HEK293 (cell line): ENCODE data around the gene DEDD2.

ENCODE experiments used
- CTCF ChIA-PET: fragments of 350-600 bp; formaldehyde crosslinking; extraction: SDS; loops from one replicate; lab custom pipeline; 2021; ENCODE audit warnings: antibody characterized with exemption; lab: Yijun Ruan, JAX
- POLR2A ChIA-PET: fragments of 300-600 bp; formaldehyde crosslinking; extraction: SDS; loops from one replicate; lab custom pipeline; 2020; ENCODE audit warnings: antibody characterized with exemption, inconsistent platforms; lab: Yijun Ruan, JAX
- H3K27ac ChIP-seq: fragments of 200-500 bp; sonication (Bioruptor generic); 2 replicates; pipeline ENCODE4 v1.5.1; 2014; ENCODE audit warnings: low read depth, low read length, control low read depth, inconsistent platforms; ENCODE audit errors: extremely low read depth
- H3K36me3 ChIP-seq, 2 experiments: fragments of 200-500 bp in 1 of 2; sonication (Bioruptor generic) in 1 of 2; 1 replicate in 1 of 2; 2 replicates in 1 of 2; pipeline ENCODE4 v1.5.1; 2014 to 2017; ENCODE audit warnings: inconsistent platforms in 2 of 2, low read length in 2 of 2; ENCODE audit not compliant: control insufficient read depth in 2 of 2, insufficient read depth in 1 of 2
- H3K4me1 ChIP-seq: fragments of 200-500 bp; sonication (Bioruptor generic); 2 replicates; pipeline ENCODE4 v1.5.1; 2014; ENCODE audit warnings: mild to moderate bottlenecking, low read length, inconsistent platforms; ENCODE audit not compliant: control insufficient read depth, insufficient read depth
- H3K4me3 ChIP-seq: 2 replicates; pipeline ENCODE4 v1.5.1; 2011; ENCODE audit warnings: low read depth, mild to moderate bottlenecking, control low read depth, low read length, moderate library complexity
- H3K9me3 ChIP-seq: fragments of 200-500 bp; sonication (Bioruptor generic); 2 replicates; pipeline ENCODE4 v1.5.1; 2014; ENCODE audit warnings: low read depth, low read length, inconsistent platforms; ENCODE audit not compliant: control insufficient read depth, insufficient read depth
- GLIS2 ChIP-seq: fragments of 450-650 bp; formaldehyde crosslinking; IDR thresholded peaks from 2 replicates; pipeline ENCODE4 v1.5.1; 2016; ENCODE audit warnings: missing biosample characterization, missing genetic modification characterization
- KLF7 ChIP-seq: fragments of 450-650 bp; formaldehyde crosslinking; IDR thresholded peaks from 2 replicates; pipeline ENCODE4 v1.5.1; 2016; ENCODE audit warnings: missing biosample characterization, missing genetic modification characterization, borderline replicate concordance
- KLF9 ChIP-seq: fragments of 450-650 bp; formaldehyde crosslinking; IDR thresholded peaks from 2 replicates; pipeline ENCODE4 v1.5.1; 2016; ENCODE audit warnings: missing biosample characterization, missing genetic modification characterization, low read depth
- SCRT2 ChIP-seq: fragments of 450-650 bp; formaldehyde crosslinking; IDR thresholded peaks from 2 replicates; pipeline ENCODE4 v1.5.1; 2016; ENCODE audit warnings: missing biosample characterization, missing genetic modification characterization
- WT1 ChIP-seq: fragments of 450-650 bp; formaldehyde crosslinking; IDR thresholded peaks from 2 replicates; pipeline ENCODE4 v1.5.1; 2016; ENCODE audit warnings: missing biosample characterization, missing genetic modification characterization
- ZBTB1 ChIP-seq: fragments of 450-650 bp; formaldehyde crosslinking; IDR thresholded peaks from 2 replicates; pipeline ENCODE4 v1.5.1; 2016; ENCODE audit warnings: missing biosample characterization, missing genetic modification characterization
- ZBTB20 ChIP-seq: fragments of 450-650 bp; formaldehyde crosslinking; IDR thresholded peaks from 2 replicates; pipeline ENCODE4 v1.5.1; 2016; ENCODE audit warnings: missing biosample characterization, missing genetic modification characterization
- ZBTB21 ChIP-seq: fragments of 450-650 bp; formaldehyde crosslinking; IDR thresholded peaks from 2 replicates; pipeline ENCODE4 v1.5.1; 2017; ENCODE audit warnings: missing biosample characterization, missing genetic modification characterization
- ZBTB7A ChIP-seq: fragments of 450-650 bp; formaldehyde crosslinking; IDR thresholded peaks from 2 replicates; pipeline ENCODE4 v1.5.1; 2016; ENCODE audit warnings: low read depth, missing biosample characterization, missing genetic modification characterization
- ZFHX2 ChIP-seq: fragments of 450-650 bp; formaldehyde crosslinking; conservative IDR thresholded peaks from 2 replicates; pipeline ENCODE4 v1.5.1; 2016; ENCODE audit warnings: missing biosample characterization, missing genetic modification characterization
- ZNF10 ChIP-seq: fragments of 450-650 bp; formaldehyde crosslinking; IDR thresholded peaks from 2 replicates; pipeline ENCODE4 v1.5.1; 2017; ENCODE audit warnings: missing biosample characterization, missing genetic modification characterization
- ZNF121 ChIP-seq: fragments of 450-650 bp; formaldehyde crosslinking; IDR thresholded peaks from 2 replicates; pipeline ENCODE4 v1.5.1; 2016; ENCODE audit warnings: missing biosample characterization, missing genetic modification characterization
- ZNF366 ChIP-seq: fragments of 450-650 bp; formaldehyde crosslinking; conservative IDR thresholded peaks from 2 replicates; pipeline ENCODE4 v1.5.1; 2016; ENCODE audit warnings: missing biosample characterization, missing genetic modification characterization
- ZNF501 ChIP-seq: fragments of 450-650 bp; formaldehyde crosslinking; IDR thresholded peaks from 2 replicates; pipeline ENCODE4 v1.5.1; 2016; ENCODE audit warnings: missing biosample characterization, missing genetic modification characterization
- ZNF514 ChIP-seq: fragments of 450-650 bp; formaldehyde crosslinking; IDR thresholded peaks from 2 replicates; pipeline ENCODE4 v1.5.1; 2016; ENCODE audit warnings: missing biosample characterization, missing genetic modification characterization
- ZNF600 ChIP-seq: fragments of 450-650 bp; formaldehyde crosslinking; IDR thresholded peaks from 2 replicates; pipeline ENCODE4 v1.5.1; 2016; ENCODE audit warnings: missing biosample characterization, missing genetic modification characterization
- ZNF621 ChIP-seq: fragments of 450-650 bp; formaldehyde crosslinking; IDR thresholded peaks from 2 replicates; pipeline ENCODE4 v1.5.1; 2017; ENCODE audit warnings: missing biosample characterization, missing genetic modification characterization
- ZNF670 ChIP-seq: fragments of 450-650 bp; formaldehyde crosslinking; IDR thresholded peaks from 2 replicates; pipeline ENCODE4 v1.5.1; 2016; ENCODE audit warnings: missing biosample characterization, missing genetic modification characterization, low read depth
- TF ChIP-seq, protein P1 (sequence below): fragments of 450-650 bp; formaldehyde crosslinking; IDR thresholded peaks from 2 replicates; pipeline ENCODE4 v1.5.1; 2016; ENCODE audit warnings: missing biosample characterization, missing genetic modification characterization
- TF ChIP-seq, protein P2 (sequence below): fragments of 450-650 bp; formaldehyde crosslinking; conservative IDR thresholded peaks from 2 replicates; pipeline ENCODE4 v1.5.1; 2016; ENCODE audit warnings: low read depth, missing biosample characterization, missing genetic modification characterization
- TF ChIP-seq, protein P3 (sequence below): IDR thresholded peaks from 2 replicates; pipeline ENCODE4 v1.6.1; 2011; ENCODE audit warnings: mild to moderate bottlenecking, low read depth, low read length, borderline replicate concordance
- TF ChIP-seq, protein P4 (sequence below): fragments of 450-650 bp; formaldehyde crosslinking; IDR thresholded peaks from 2 replicates; pipeline ENCODE4 v1.5.1; 2016; ENCODE audit warnings: missing biosample characterization, missing genetic modification characterization
- TF ChIP-seq, protein P5 (sequence below): fragments of 450-650 bp; formaldehyde crosslinking; IDR thresholded peaks from 2 replicates; pipeline ENCODE4 v1.5.1; 2016; ENCODE audit warnings: missing biosample characterization, missing genetic modification characterization

The DEDD2 gene, protein sequence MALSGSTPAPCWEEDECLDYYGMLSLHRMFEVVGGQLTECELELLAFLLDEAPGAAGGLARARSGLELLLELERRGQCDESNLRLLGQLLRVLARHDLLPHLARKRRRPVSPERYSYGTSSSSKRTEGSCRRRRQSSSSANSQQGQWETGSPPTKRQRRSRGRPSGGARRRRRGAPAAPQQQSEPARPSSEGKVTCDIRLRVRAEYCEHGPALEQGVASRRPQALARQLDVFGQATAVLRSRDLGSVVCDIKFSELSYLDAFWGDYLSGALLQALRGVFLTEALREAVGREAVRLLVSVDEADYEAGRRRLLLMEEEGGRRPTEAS

DNA sequence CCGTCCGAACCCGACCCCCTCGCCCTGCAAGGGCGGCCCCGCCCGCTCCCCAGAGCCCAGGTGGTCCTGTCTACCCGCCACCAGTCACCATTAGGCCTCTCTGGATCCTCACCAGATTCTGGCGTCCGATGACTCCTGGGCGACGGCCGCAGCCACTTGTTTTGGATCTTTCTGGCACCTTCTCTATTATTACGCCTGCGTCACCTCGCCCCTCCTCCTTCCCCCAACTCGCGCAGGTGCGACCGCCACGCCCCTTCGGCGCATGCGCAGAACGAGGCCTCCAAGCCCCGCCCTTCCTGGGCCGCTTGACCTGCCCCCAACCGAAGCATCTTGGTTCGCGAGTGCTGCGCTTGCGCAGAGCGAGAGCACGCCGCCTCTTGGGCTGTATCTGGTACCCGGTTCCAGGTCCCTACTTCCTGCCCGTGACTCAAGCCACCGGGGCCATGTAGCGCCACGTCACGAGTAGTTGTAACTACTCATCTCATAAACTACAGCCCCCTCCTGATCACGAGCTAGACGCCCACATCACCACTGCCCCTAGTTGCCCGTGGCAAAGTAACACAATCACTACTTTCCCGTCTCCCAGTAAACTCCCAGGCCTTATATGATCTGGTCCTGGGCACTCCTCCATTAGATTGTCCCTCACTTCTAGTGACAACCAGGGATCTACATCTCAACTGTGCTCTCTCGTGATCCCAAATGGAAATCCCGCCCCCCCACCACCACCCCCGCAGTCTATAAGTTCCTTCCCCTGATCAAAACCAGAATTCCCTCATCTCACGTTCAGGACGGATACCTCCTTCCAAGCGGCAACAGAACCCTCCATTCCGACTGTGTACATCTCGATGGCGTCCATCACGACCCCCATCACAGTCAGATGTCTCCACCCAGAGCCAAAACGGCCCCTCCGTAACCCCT is at the start of gene DEDD2:
Gene DEDD2, minus strand, starts transcription at position 158 of the 918 bp plus-strand sequence. CDS start 670 bp downstream, outside the sequence.
- ChIA-PET CTCF (interaction anchor here (0.6 to 2.1 kb wide), 6 partner anchors 10 to 109 kb away, joined by 3 to 7 read pairs (median 4); no protein-coding TSS in a partner anchor), POLR2A (interaction anchor here (0.5 to 6.0 kb wide), 10 partner anchors 11 to 358 kb away, joined by 3 to 67 read pairs (median 6); partner anchors contain the start of gene GSK3A)
- no peak; the same call in 1 of the 2 replicates for TF ChIP-seq KLF7 (tag by site-specific recombination)
- TF ChIP-seq ZNF501 (tag by site-specific recombination) = peak; percentile 49; the same call in 1 of the 2 replicates
- no peak for TF ChIP-seq ZBTB1 (tag by site-specific recombination)
- TF ChIP-seq, protein P1, sequence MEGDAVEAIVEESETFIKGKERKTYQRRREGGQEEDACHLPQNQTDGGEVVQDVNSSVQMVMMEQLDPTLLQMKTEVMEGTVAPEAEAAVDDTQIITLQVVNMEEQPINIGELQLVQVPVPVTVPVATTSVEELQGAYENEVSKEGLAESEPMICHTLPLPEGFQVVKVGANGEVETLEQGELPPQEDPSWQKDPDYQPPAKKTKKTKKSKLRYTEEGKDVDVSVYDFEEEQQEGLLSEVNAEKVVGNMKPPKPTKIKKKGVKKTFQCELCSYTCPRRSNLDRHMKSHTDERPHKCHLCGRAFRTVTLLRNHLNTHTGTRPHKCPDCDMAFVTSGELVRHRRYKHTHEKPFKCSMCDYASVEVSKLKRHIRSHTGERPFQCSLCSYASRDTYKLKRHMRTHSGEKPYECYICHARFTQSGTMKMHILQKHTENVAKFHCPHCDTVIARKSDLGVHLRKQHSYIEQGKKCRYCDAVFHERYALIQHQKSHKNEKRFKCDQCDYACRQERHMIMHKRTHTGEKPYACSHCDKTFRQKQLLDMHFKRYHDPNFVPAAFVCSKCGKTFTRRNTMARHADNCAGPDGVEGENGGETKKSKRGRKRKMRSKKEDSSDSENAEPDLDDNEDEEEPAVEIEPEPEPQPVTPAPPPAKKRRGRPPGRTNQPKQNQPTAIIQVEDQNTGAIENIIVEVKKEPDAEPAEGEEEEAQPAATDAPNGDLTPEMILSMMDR (tag by site-specific recombination) = peak; percentile 29; the same call in 1 of the 2 replicates
- peak; percentile 99 for TF ChIP-seq KLF9 (tag by site-specific recombination)
- TF ChIP-seq ZBTB21 = peak; percentile 86
- peak; percentile 66 for TF ChIP-seq ZNF366 (tag by site-specific recombination)
- TF ChIP-seq ZNF121 (tag by site-specific recombination) = 0 out of 2 replicates have a peak, but pooled peaks have one; percentile 23
- TF ChIP-seq, protein P2, sequence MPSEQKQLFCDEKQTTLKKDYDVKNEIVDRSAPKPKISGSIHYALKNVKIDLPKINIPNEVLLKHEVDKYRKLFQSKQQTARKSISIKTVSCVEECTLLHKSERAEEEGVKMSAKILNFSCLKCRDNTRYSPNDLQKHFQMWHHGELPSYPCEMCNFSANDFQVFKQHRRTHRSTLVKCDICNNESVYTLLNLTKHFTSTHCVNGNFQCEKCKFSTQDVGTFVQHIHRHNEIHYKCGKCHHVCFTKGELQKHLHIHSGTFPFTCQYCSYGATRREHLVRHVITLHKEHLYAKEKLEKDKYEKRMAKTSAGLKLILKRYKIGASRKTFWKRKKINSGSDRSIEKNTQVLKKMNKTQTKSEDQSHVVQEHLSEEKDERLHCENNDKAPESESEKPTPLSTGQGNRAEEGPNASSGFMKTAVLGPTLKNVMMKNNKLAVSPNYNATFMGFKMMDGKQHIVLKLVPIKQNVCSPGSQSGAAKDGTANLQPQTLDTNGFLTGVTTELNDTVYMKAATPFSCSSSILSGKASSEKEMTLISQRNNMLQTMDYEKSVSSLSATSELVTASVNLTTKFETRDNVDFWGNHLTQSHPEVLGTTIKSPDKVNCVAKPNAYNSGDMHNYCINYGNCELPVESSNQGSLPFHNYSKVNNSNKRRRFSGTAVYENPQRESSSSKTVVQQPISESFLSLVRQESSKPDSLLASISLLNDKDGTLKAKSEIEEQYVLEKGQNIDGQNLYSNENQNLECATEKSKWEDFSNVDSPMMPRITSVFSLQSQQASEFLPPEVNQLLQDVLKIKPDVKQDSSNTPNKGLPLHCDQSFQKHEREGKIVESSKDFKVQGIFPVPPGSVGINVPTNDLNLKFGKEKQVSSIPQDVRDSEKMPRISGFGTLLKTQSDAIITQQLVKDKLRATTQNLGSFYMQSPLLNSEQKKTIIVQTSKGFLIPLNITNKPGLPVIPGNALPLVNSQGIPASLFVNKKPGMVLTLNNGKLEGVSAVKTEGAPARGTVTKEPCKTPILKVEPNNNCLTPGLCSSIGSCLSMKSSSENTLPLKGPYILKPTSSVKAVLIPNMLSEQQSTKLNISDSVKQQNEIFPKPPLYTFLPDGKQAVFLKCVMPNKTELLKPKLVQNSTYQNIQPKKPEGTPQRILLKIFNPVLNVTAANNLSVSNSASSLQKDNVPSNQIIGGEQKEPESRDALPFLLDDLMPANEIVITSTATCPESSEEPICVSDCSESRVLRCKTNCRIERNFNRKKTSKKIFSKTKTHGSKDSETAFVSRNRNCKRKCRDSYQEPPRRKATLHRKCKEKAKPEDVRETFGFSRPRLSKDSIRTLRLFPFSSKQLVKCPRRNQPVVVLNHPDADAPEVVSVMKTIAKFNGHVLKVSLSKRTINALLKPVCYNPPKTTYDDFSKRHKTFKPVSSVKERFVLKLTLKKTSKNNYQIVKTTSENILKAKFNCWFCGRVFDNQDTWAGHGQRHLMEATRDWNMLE (tag by site-specific recombination) = no peak
- no peak for TF ChIP-seq ZNF670
- TF ChIP-seq, protein P3, sequence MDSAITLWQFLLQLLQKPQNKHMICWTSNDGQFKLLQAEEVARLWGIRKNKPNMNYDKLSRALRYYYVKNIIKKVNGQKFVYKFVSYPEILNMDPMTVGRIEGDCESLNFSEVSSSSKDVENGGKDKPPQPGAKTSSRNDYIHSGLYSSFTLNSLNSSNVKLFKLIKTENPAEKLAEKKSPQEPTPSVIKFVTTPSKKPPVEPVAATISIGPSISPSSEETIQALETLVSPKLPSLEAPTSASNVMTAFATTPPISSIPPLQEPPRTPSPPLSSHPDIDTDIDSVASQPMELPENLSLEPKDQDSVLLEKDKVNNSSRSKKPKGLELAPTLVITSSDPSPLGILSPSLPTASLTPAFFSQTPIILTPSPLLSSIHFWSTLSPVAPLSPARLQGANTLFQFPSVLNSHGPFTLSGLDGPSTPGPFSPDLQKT = no peak
- TF ChIP-seq, protein P4, sequence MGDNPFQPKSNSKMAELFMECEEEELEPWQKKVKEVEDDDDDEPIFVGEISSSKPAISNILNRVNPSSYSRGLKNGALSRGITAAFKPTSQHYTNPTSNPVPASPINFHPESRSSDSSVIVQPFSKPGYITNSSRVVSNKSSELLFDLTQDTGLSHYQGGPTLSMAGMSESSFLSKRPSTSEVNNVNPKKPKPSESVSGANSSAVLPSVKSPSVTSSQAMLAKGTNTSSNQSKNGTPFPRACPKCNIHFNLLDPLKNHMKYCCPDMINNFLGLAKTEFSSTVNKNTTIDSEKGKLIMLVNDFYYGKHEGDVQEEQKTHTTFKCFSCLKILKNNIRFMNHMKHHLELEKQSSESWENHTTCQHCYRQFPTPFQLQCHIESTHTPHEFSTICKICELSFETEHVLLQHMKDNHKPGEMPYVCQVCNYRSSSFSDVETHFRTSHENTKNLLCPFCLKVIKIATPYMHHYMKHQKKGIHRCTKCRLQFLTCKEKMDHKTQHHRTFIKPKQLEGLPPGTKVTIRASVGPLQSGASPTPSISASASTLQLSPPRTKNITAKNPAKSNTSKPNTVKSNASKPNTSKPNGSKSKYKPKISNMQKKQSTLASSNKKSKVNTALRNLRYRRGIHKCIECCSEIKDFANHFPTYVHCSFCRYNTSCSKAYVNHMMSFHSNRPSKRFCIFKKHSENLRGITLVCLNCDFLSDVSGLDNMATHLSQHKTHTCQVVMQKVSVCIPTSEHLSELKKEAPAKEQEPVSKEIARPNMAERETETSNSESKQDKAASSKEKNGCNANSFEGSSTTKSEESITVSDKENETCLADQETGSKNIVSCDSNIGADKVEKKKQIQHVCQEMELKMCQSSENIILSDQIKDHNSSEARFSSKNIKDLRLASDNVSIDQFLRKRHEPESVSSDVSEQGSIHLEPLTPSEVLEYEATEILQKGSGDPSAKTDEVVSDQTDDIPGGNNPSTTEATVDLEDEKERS (tag by site-specific recombination) = no peak
- no peak for TF ChIP-seq ZNF621 (tag by site-specific recombination)
- TF ChIP-seq ZNF10 (tag by site-specific recombination) = peak; percentile 77
- TF ChIP-seq ZNF514 (tag by site-specific recombination) = no peak
- peak; percentile 91 for TF ChIP-seq SCRT2 (tag by site-specific recombination)
- 0 out of 2 replicates have a peak, but pooled peaks have one; percentile 5 for TF ChIP-seq GLIS2 (tag by site-specific recombination)
- TF ChIP-seq ZBTB7A = peak; percentile 77; the same call in 1 of the 2 replicates
- 0 out of 2 replicates have a peak, but pooled peaks have one; percentile 2 for TF ChIP-seq WT1
- TF ChIP-seq ZNF600 (tag by site-specific recombination) = peak; percentile 79
- TF ChIP-seq, protein P5, sequence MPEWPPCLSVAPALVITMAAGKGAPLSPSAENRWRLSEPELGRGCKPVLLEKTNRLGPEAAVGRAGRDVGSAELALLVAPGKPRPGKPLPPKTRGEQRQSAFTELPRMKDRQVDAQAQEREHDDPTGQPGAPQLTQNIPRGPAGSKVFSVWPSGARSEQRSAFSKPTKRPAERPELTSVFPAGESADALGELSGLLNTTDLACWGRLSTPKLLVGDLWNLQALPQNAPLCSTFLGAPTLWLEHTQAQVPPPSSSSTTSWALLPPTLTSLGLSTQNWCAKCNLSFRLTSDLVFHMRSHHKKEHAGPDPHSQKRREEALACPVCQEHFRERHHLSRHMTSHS (tag by site-specific recombination) = no peak
- peak; percentile 60; the same call in 1 of the 2 replicates for TF ChIP-seq ZBTB20 (tag by site-specific recombination)
- peak; percentile 84 for TF ChIP-seq ZFHX2 (tag by site-specific recombination)

More for the DNA sequence above, at the start of gene DEDD2:
- Histone ChIP-seq H3K4me1 (peaks cover 23% of the 10 kb centered on the region), H3K27ac (peak within 1 kb of the TSS; percentile 92), H3K36me3 (peaks cover 37 to 41% of the 10 kb centered on the region in 2 experiments), H3K9me3 (no peaks in the 10 kb centered on the region), H3K4me3 (peak within 1 kb of the TSS; percentile 75)
